Measurements from ENCODE around the gene TANC1. TPM values are rescaled to one million over a fixed set of nuclear protein-coding genes. Genes with fewer than 3 reads are reported as not detected.

Gene TANC1
- polyA plus RNA-seq, 1 donor, result 29.3 TPM

DNA sequence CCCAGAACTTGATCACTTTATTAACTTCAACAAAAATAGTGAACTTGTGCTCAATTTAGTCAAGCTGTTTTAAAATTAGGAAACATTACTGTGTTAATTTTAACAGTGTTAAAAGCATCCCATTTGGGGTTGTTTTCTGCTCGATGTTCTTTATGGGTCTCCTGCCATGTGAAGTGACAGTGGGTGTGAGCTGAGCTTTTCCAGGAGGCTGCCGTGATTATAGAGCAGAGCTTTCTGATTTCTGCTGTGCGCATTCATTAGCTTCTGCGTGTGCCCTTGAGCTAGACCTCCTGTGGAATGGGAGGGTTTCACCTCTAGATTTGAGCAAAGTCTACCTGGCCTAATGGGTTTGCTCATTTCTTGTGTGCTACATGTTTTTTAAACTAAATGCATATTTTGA is 196.6 kb downstream of the TANC1 start:
- DNase-seq, result no peak

DNA sequence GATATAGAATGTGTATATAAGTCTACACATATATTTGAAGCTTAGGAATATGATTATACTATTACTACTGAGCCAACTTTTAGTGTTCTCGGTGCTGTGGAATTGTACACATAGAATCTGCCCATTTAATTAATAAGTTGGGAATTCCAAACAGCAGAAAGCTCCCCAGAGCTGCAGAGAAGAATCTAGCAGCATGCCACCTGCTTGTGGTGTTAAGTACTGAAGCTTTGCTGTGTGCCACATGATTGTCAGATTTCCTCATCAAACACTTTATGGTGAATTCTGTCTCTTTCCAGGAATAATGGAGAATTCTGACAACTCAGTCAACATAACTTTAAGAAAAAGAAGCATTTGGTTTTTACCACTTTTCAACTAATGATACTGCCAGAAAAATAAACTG is 200.3 kb downstream of the TANC1 start:
- DNase-seq, result no peak

DNA sequence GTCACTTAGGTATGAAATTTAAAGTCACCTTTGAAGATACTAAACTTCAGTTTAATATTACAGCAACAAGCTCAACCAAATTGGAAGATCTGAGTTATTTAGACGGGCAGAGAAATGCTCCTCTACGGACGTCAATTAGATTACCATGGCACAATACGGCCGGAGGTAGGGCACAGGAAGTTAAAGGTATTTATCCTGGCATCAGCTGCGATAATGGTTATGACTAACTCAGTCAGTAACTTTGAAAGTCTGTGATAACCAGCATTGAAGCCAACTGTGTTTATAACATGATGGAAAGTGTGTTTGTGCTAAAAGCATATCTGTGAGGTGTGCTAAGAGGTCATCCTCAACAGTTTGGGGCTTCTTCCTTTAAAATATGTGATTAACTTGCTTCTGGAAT is 200.7 kb downstream of the TANC1 start:
- DNase-seq, result no peak

DNA sequence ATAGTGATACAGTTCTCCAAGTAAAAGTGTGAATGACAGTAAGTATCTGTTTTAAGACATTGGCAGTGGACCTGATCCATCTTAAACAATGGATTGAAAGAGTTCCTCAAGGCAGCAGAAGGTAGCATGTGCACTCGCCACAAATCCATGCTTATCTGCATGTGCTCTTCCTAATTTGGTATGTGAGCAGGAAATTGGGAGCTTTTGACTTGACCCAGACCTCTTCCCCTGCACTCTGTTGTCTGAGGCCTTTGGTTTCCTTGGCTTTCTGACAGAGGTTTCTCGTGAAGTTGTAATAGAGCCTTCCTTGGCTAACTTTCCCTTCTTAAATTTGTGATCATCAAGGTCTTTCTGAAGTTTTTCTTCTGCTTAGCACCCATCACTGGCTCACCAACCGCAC is 204.0 kb downstream of the TANC1 start:
- DNase-seq, result no peak

DNA sequence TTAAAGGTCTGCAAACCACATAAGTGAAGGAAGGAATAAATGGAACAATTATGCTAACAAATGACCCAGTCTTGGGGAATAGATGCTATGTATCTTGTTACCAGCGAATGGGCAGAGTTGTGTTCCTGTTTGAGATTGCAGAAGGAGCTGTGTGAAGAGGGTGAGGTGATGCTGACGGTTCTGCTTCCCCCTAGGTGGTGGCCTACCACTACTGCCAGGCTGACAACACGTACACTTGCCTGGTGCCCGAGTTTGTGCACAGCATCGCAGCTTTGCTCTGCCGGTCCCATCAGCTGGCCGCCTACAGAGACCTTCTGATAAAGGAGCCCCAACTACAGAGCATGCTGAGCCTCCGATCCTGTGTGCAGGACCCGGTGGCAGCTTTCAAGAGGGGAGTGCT is 206.3 kb downstream of the TANC1 start:
- no peak for DNase-seq

DNA sequence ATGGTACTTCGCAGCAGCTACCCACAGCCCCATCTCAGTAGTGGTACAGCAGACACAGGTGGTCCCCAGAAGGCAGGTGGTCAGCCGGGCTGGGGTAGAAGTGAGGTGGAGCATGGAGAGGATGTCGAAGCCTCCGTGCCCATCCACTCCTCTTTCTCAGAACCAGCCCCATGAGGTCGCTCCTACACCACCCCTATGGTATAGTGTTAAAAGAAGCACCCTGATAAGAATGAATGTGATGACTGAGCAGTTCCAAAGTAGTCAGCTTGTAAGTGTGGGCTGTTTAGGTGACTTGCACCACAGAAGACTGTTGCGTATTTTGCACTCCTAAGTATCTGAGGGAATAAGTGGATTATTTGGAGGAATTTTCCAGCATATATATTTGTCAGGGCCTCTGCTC is 206.7 kb downstream of the TANC1 start:
- no peak for DNase-seq

DNA sequence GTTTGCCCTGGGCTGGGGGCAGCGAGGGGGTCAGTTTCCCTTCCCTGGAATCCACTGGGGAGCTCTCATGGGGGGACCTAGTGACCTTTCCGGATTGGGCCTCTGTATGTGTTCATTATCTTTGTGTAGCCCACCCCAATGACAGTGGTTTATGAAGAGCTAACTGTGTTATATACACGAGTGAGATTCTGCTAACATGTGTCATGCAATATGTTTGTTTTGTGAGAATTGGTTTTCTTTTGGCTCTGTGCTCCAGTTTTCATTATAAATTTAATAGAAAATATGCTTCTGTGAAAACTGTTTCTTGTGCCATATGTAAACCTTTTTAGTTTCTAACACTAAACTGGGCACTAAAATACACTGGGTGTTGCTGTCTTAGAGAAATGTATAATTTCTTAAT is 207.5 kb downstream of the TANC1 start:
- DNase-seq, result no peak

DNA sequence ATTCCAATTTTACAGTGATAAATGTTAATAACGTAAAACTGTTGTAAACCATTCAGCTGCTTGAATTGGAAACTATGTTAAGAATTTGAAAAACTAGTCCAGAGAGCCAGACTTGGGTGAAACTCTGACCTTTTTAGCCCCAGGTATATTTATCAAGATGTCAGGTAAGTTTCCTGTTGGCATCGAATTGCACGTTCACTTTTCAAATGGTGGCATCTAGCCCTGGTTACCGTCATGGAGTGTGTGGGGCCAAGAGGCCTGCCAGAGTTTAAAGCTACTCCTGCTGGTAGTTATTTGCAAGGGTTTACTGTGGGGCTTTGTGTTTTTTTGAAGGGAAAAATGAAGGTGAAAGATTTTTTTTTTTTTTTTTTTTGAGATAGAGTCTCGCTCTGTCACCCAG is 208.1 kb downstream of the TANC1 start:
- no peak for DNase-seq

DNA sequence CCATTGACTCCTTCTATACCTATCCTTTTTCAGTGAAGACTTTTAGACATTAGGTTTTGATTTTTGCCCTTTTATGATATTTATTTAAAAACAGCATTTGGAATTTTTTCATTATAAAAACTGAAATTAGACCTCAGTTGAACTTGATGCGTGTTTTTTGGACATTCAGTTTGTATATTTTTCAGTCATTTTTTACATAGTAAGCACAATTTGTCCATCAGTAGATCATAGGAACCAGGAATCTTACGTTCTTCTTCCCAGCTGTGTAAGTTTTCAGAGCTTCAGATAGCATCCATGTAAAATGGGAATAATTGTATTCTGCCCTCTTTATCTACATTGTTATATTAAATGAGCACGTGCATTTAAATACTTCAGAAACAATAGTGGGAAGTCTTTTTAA is 208.9 kb downstream of the TANC1 start:
- DNase-seq, result no peak

DNA sequence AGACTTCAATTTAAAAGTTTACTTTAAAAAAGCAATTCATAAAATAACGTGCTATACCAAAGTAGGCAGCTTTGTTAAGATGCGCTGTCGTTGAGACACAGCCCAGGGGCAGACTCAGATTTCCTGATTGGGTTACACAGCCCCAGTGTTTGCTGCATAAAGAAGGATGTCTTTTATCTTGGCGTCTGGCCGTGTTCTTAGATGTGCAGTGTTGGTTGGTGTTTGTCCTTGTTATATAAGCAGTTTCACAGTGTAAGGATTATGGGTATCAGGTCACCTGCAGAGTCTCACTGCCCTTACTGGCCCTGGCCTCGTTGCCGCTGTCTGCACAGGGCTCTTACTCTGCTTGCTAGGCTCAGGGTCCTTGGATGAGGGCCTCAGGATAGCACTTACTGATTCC is 209.5 kb downstream of the TANC1 start:
- DNase-seq, result no peak

DNA sequence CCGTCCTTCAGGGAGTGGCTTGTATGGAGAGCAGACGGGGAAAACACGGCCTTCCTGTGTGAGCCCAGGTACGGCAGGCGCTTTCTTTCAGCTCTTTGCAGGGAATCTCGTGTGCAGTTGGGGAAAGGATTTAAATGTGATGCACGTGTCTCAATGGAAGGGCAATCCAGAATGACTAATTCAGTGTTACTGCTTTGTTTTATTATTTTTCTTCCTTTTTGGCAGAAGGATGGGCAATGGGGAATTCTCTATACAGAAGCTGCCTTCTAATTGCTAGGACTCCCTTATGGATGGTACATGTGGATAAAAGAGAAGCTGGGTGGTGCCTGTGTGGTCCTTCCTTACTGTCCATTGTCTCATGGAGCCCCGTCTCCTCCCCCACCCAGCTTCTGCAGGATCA is 210.7 kb downstream of the TANC1 start:
- DNase-seq, result no peak

DNA sequence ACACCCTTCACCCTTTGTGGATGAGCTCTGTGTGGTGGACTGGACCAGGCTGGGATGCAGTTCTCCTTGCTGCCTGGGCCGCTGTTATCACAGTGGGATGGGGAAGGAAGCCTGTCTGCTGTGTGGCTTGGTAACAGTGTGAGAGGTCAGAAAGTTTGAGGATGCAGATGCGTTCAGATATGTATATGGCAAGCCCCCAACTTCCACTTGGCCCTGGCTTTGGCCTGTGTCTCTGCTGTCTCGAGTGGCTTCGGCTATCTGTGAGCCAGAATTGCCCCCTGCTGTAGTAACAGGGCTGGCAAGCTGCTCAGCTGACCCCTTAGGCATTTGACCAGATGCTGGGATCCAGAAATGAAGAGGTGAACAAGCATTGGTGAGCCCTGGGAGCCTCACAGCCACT is 211.3 kb downstream of the TANC1 start:
- no peak for DNase-seq

DNA sequence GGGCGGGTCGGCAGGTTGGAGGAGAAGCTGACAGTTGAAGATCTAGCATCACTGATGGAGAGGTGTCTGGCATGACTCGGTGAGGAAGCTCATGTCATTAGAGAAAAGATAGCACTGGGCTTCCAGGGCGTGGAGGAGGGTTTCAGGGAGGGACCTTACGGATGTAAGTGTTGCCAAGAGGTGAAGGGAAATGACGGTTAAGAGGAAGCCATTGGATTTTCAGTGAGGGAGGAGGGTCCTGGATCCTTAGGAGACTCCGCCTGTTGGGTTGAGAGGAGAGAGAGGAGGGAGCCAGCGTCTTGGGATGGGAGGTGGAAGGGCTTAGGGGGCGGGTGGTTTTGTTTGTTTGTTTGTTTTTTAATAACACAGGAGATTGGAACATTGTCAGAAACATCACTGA is 214.9 kb downstream of the TANC1 start:
- DNase-seq, result no peak

DNA sequence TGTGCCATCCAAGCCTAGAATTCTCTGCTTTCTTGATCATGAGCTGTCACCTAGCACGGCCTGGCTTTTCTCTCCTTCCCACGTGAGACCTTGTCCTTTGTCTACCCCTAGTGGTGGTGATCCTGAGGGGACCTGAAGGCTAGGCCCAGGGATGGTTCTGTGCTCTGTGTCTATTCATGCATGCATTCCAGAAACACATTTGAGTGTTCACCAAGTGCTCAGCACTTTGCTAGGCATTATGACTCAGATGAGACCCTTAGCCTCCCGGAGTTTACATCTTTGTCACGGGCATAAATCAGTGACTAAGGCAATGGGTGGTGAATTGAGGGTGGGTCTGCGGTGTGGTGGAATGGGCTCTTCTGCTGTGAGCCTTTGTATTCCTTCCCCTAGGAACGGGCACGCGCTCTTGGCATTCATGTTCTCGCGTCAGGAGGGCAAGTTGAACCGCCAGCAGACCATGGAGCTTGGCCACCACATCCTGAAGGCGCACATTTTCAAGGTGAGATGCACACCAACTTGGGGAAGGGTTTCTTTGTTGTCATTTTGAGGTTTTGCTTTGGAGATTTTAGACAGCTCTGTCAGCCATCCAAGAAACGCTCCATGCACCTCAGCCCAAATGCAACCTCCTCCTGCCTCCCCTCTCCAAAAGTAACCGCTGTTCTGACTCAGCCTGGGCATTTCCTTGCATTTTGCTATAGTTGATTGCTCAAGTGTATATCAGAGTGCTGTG is 217.1 kb downstream of the TANC1 start:
- DNase-seq, result no peak

DNA sequence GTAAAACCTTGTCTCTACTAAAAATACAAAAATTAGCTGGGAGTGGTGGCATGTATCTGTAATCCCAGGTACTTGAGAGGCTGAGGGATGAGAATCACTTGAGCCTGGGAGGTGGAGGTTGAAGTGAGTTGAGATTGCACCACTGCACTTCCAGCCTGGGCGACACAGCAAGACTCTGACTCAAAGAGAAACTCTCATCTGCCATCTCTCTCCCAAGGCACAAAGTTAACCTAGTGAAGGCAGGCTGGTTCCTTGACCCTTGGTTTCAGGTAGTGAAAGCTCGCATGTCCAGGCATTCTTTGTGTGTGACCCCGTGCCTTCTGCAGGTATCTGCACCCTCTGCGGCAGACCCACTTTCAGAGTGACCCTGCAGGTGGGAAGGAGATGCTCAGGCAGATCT is 218.0 kb downstream of the TANC1 start:
- no peak for DNase-seq

DNA sequence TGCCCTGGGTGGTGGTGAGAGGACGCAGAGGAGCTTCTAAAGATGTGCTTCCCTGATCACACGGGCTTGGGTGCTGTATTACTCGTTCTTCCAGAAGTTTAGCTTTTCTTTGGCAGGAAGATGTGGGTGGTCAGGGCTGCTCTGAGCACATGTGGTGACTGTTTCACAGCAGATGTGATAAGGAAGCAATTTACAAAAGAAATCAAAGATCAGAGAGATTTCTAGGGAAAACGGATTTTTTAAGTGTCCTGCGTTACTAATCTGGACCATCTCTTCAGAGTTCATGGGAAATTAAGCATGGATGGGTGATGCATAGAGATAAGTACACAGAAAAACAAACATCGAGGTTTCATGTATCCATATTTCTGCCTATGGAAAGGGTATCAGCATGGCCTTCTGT is 218.7 kb downstream of the TANC1 start:
- DNase-seq, result no peak

DNA sequence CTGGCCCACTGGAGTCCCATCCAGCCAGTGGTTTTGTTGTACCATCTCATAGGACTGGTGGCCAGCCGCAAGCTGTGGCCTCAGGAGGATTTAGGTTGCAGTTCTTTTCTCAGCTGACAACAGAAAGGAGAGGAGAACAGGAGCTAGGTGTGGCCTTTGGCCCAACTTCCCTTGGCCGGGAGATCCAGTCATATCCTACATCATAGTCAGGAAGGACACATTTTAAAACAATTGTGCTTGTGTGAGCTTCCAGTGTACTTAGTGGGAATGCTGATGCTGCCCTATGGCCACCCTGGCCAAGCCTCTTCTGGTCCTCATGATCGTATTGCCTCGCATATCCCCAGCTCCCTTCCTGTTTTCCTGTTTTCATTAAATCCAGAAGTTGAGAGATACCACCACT is 220.0 kb downstream of the TANC1 start:
- DNase-seq, result no peak

DNA sequence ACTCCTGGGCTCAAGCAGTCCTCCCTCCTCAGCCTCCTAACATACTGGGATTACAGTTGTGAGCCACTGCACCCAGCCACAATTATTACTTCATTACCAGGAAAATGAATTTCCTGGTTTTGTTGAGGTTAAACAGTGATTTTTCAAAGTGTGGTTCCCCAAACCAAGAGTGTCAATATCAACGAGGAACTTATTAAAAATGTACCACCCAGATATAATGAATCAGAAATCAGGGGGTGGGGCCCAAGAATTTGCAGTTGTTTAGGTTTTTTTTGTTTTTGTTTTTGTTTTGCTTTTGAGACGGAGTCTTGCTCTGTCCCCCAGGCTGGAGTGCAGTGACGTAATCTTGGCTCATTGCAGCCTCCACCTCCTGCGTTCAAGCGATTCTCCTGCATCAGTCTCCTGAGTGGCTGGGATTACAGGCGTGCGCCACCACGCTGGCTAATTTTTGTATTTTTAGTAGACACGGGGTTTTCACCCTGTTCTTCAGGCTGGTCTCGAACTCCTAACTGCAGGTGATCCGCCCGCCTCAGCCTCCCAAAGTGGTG is 224.0 kb downstream of the TANC1 start:
- no peak for DNase-seq

DNA sequence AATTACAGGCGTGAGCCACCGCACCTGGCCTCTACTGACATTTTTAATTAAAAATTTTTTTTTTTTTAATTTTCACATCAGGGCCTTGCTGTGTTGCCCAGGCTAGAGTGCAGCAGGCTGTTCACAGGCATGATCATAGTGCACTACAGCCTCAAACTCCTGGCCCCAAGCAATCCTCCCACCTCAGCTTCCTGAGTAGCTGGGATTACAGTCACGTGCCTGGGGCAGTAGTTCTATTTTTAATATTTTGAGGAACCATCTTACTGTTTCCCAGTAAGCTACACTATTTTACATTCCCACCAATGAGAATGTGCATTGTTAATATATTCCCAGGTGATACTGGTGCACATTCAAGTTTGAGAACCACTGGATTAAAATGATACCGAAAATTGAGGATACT is 225.4 kb downstream of the TANC1 start:
- no peak for DNase-seq

DNA sequence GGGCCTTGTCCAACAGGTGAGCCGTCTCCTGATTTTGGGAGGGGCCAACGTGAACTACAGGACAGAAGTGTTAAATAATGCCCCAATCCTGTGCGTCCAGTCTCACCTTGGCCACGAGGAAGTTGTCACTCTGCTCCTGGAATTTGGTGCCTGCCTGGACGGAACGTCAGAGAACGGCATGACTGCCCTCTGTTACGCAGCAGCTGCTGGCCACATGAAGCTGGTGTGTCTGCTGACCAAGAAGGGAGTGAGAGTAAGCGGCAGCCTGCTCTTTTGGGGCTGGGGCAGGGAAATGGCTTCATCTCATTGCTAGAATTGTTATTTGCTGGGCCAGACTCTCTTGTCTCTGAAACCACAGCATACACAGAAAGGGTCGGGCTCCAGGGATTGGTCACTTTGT is 225.8 kb downstream of the TANC1 start:
- no peak for DNase-seq

DNA sequence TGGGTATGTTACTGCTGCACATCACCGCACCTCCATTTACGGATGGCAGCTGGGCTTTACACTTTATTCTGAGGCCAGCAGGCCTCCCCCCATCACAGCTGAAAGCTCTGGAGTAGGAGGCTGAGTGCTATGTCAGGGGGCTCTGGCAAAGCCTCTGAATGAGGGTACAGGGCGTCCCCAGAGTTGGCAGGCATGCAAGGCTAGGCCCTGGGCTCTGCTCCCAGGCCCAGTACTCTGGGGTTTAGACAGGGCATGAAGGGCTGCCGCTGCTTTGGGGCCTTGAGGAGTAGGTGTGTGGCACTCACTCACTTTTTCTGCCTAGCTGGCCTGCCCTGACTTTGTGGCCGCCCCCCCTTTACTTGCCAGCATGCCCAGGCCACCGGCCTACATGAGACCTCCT is 227.3 kb downstream of the TANC1 start:
- DNase-seq, result no peak

DNA sequence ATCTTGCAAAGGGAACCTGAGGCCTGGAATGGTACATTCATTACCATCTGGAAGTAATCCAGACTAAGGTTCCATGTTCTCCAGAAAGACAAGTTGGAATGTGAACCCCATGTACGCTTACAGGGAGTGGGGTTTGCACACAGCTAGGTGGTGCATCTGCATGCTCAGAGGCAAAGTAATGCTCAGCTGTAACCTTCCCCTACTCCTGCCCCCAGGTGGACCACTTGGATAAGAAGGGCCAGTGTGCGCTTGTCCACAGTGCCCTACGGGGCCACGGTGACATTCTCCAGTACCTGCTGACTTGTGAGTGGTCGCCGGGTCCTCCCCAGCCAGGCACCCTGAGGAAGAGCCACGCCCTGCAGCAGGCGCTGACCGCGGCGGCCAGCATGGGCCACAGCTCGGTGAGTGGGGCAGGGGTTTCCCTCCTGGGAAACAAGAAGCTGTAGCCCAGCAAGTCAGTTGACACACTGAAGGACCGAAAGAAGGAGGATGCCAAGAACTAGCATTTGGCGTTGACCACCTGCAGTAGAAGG is 228.0 kb downstream of the TANC1 start:
- no peak for DNase-seq

DNA sequence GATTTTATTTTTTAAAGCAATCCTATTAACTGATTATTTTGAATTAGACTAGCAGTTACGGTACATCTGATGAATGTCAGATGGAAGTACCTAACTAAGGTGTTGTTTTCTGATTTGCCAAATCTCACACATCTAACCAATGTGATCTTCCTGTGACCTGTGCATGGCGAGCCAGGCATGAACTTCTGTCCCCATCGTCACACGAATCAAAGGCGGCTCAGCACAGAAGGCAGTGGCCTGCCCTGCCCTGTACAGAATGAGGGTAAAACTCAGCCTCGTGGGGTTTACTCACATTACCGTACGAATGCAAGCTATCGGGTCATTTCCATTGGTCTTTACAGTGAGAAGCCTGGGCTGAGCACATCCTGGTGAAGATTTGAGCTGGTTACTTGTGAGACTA is 230.8 kb downstream of the TANC1 start:
- no peak for DNase-seq

DNA sequence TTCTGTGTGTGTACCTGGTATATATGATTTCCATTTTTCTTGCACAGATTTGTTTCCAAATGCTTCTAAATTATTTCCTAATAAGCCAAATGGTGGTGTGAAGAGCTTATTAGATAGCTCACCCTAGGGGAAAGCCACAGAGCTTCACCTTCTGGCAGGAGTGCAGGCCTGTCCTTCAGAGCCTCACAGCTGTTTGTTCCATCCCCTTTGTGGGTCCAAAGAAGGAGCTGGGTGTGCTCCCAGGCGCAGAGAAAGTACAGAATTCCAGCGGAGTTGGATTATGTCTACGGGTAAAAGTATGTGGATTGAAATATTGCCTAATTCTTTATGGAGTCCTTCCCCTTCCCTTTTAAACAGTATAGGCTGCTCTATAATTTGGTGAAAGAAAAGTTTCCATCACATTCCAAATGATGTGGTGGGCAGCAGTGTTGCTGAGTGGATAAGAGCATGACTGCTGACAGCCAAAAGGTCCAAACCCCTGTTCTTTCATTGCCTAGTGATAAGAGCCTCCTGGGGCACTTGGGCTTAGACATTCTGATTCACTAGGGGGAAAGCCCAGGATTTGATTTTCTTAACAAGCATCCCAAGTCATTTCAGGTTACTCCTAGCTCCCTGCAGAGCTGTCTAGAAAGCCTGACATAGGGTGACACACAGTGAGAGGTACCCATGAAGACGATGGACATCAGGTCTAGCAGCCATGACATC is 231.5 kb downstream of the TANC1 start:
- DNase-seq, result no peak
